Midbrain (tissue), 1 donor: ENCODE data around the gene PLEKHA6.

ENCODE experiments used
- DNase-seq: peaks from one replicate; lab custom pipeline; 2025; lab: John Stamatoyannopoulos, UW

The PLEKHA6 gene

GRCh38 chr1:204263254-204263910 lies 96.3 kb downstream of the PLEKHA6 start:
- peak; percentile 43 for DNase-seq

- no peak for DNase-seq
Measured at GRCh38 chr1:204262506-204263253, 97.0 kb downstream of the PLEKHA6 start.

GRCh38 chr1:204261746-204262505 lies 97.8 kb downstream of the PLEKHA6 start:
- no peak for DNase-seq

GRCh38 chr1:204261266-204261665 lies 98.5 kb downstream of the PLEKHA6 start:
- no peak for DNase-seq

- no peak for DNase-seq
Measured at GRCh38 chr1:204260601-204261197, 99.0 kb downstream of the PLEKHA6 start.

GRCh38 chr1:204259782-204260181 lies 99.9 kb downstream of the PLEKHA6 start:
- DNase-seq = no peak

GRCh38 chr1:204259196-204259595 lies 100.5 kb downstream of the PLEKHA6 start:
- no peak for DNase-seq

- peak; percentile 65 for DNase-seq
Measured at GRCh38 chr1:204258213-204259115, 101.3 kb downstream of the PLEKHA6 start.

- DNase-seq = peak; percentile 35
Measured at GRCh38 chr1:204257446-204257845, 102.3 kb downstream of the PLEKHA6 start.

GRCh38 chr1:204256531-204256930 lies 103.2 kb downstream of the PLEKHA6 start:
- DNase-seq = no peak

- no peak for DNase-seq
Measured at GRCh38 chr1:204255966-204256365, 103.8 kb downstream of the PLEKHA6 start.

GRCh38 chr1:204255225-204255624 lies 104.5 kb downstream of the PLEKHA6 start:
- DNase-seq = no peak

- no peak for DNase-seq
Measured at GRCh38 chr1:204254031-204254661, 105.6 kb downstream of the PLEKHA6 start.

- DNase-seq = no peak
Measured at GRCh38 chr1:204251926-204252689, 107.6 kb downstream of the PLEKHA6 start.

- no peak for DNase-seq
Measured at GRCh38 chr1:204251286-204251685, 108.4 kb downstream of the PLEKHA6 start.

GRCh38 chr1:204250428-204251030 lies 109.2 kb downstream of the PLEKHA6 start:
- no peak for DNase-seq

GRCh38 chr1:204249736-204250427 lies 109.8 kb downstream of the PLEKHA6 start:
- no peak for DNase-seq

GRCh38 chr1:204248954-204249353 lies 110.8 kb downstream of the PLEKHA6 start:
- DNase-seq = no peak

GRCh38 chr1:204246876-204247275 lies 112.9 kb downstream of the PLEKHA6 start:
- no peak for DNase-seq
